Astrocyte (in vitro differentiated cells and primary cell): Measurements from ENCODE around the gene AZGP1.
"Not testable (repeated sequence)": the region's sequence is repeated elsewhere in the genome, so short reads cannot be mapped to it uniquely, and the experiment has no call there.

ENCODE experiments used
- CTCF ChIP-seq: IDR thresholded peaks from 2 replicates; pipeline ENCODE4 v1.5.1; 2011; ENCODE audit warnings: low read depth, mild to moderate bottlenecking, inconsistent platforms, low read length, moderate library complexity; ENCODE audit not compliant: insufficient read depth
- EZH2 ChIP-seq: IDR thresholded peaks from 2 replicates; pipeline ENCODE4 v1.6.1; 2012; ENCODE audit warnings: mild to moderate bottlenecking, low read length, inconsistent platforms; ENCODE audit not compliant: insufficient read depth

- not testable (repeated sequence) for TF ChIP-seq CTCF, EZH2
Measured at GRCh38 chr7:99980448-99980872, 4.6 kb upstream of the AZGP1 start.
